ENCODE measurements around the gene SNN. TPM values are rescaled to one million over a fixed set of nuclear protein-coding genes. Genes with fewer than 3 reads are reported as not detected.

Gene SNN
- total RNA-seq, 1 donor from 2014 or later, result 16.7 TPM

DNA sequence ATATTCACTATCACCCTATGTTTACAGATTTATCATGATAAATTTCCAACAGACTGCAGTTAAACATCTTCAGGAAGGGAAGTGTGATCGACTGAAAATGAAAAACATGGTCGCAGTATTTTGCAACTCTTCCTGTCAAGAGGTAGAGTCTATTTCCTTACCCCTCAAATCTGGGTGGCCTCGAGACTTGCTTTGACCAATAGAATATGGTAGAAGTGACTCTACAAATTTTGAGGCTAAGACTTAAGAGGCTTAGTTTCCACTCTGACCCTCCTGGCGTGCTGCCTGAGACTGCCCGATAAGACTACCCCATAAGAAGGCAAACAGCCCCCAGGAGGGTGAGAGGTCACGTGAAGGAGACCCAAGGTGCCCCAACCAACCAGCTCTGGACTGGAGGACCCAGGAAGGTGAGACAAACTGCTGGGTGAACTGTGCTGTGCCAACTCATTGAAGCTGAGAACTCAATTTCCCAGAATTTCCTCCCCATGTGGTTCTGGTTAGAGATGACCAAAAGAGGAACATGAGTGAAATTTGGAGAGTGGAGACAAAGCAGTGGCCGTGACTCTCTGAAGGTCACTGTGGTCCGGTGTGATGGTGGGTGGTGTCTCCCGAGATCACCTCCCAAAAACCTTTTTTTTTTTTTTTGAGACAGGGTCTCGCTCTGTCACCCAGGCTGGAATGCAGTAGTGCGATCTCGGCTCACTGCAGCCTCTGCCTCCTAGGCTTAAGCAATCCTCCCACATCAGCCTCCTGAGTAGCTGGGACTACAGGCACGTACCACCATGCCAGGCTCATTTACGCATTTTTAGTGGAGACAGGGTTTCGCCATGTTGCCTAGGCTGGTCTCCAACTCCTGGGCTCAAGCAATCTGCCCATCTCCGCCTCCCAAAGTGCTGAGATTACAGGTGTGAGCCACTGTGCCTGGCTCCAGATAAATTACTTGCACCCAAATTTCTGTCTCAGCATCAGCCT, 43.3 kb upstream of the SNN start:
- no peak for DNase-seq (ENCODE audit: low read depth)
- Mint-ChIP-seq H3K9me3 (ENCODE audit: unreplicated experiment) (peaks cover 4% of the 10 kb centered on the region), H3K4me1 (ENCODE audit: low read depth, unreplicated experiment) (peaks cover 12% of the 10 kb centered on the region), H3K27ac (ENCODE audit: unreplicated experiment) (no peak overlapping the region), H3K27me3 (ENCODE audit: low read depth, unreplicated experiment) (no peaks in the 10 kb centered on the region), H3K36me3 (ENCODE audit: low read depth, unreplicated experiment) (peaks cover 3% of the 10 kb centered on the region), H3K4me3 (ENCODE audit: unreplicated experiment) (no peak overlapping the region)
- Histone ChIP-seq H3K36me3 (ENCODE audit: insufficient read depth, low read length) (no peaks in the 10 kb centered on the region), H3K4me3 (ENCODE audit: insufficient read depth, low read depth, low read length) (no peak overlapping the region), H3K27ac (ENCODE audit: low read depth, low read length) (no peak overlapping the region), H4K20me1 (ENCODE audit: insufficient read depth, low read length) (no peaks in the 10 kb centered on the region), H3K4me1 (ENCODE audit: insufficient read depth, low read length) (peaks cover 13% of the 10 kb centered on the region), H3K9ac (ENCODE audit: low read length) (no peak overlapping the region), H3K79me2 (ENCODE audit: insufficient read depth, low read length) (no peaks in the 10 kb centered on the region), H3K4me2 (ENCODE audit: low read length) (no peak overlapping the region), H3K27me3 (ENCODE audit: insufficient read depth, low read length) (no peaks in the 10 kb centered on the region), H2AFZ (ENCODE audit: low read depth, low read length) (no peak overlapping the region), H3K9me3 (ENCODE audit: insufficient read depth, low read depth, low read length) (no peaks in the 10 kb centered on the region)
- FAIRE-seq, result no peak
- TF ChIP-seq, protein P1, sequence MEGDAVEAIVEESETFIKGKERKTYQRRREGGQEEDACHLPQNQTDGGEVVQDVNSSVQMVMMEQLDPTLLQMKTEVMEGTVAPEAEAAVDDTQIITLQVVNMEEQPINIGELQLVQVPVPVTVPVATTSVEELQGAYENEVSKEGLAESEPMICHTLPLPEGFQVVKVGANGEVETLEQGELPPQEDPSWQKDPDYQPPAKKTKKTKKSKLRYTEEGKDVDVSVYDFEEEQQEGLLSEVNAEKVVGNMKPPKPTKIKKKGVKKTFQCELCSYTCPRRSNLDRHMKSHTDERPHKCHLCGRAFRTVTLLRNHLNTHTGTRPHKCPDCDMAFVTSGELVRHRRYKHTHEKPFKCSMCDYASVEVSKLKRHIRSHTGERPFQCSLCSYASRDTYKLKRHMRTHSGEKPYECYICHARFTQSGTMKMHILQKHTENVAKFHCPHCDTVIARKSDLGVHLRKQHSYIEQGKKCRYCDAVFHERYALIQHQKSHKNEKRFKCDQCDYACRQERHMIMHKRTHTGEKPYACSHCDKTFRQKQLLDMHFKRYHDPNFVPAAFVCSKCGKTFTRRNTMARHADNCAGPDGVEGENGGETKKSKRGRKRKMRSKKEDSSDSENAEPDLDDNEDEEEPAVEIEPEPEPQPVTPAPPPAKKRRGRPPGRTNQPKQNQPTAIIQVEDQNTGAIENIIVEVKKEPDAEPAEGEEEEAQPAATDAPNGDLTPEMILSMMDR (IDR thresholded peaks at IDR 0.05; ENCODE audit: insufficient read depth, low read depth, low read length), result no peak
- no peak for TF ChIP-seq EZH2 (IDR thresholded peaks at IDR 0.05; ENCODE audit: insufficient read depth, low read length)

GRCh38 chr16:11625769-11626168, 42.5 kb upstream of the SNN start:
- Histone ChIP-seq H2AFZ (ENCODE audit: low read depth, low read length) (no peak overlapping the region), H3K79me2 (ENCODE audit: insufficient read depth, low read length) (no peaks in the 10 kb centered on the region), H3K36me3 (ENCODE audit: insufficient read depth, low read length) (no peaks in the 10 kb centered on the region), H4K20me1 (ENCODE audit: insufficient read depth, low read length) (no peaks in the 10 kb centered on the region), H3K9me3 (ENCODE audit: insufficient read depth, low read depth, low read length) (no peaks in the 10 kb centered on the region), H3K27ac (ENCODE audit: low read depth, low read length) (no peak overlapping the region), H3K4me2 (ENCODE audit: low read length) (no peak overlapping the region), H3K4me3 (ENCODE audit: insufficient read depth, low read depth, low read length) (no peak overlapping the region), H3K4me1 (ENCODE audit: insufficient read depth, low read length) (peaks cover 13% of the 10 kb centered on the region), H3K9ac (ENCODE audit: low read length) (no peak overlapping the region), H3K27me3 (ENCODE audit: insufficient read depth, low read length) (no peaks in the 10 kb centered on the region)
- Mint-ChIP-seq H3K27me3 (ENCODE audit: low read depth, unreplicated experiment) (no peaks in the 10 kb centered on the region), H3K4me1 (ENCODE audit: low read depth, unreplicated experiment) (peaks cover 11% of the 10 kb centered on the region), H3K36me3 (ENCODE audit: low read depth, unreplicated experiment) (no peaks in the 10 kb centered on the region), H3K4me3 (ENCODE audit: unreplicated experiment) (no peak overlapping the region), H3K27ac (ENCODE audit: unreplicated experiment) (no peak overlapping the region), H3K9me3 (ENCODE audit: unreplicated experiment) (no peaks in the 10 kb centered on the region)
- FAIRE-seq (no peak), DNase-seq (ENCODE audit: low read depth) (no peak)
- no peak for TF ChIP-seq EZH2 (IDR thresholded peaks at IDR 0.05; ENCODE audit: insufficient read depth, low read length)
- TF ChIP-seq, protein P1 (IDR thresholded peaks at IDR 0.05; ENCODE audit: insufficient read depth, low read depth, low read length), result no peak
